OCI-LY1 (cell line): ENCODE measurements around the gene HSF5.

Source experiments
- EZH2 ChIP-seq: fragments of 200-600 bp; sonication (generic), shearing (Covaris generic); IDR thresholded peaks from 2 replicates; pipeline ENCODE4 v1.8.0; 2017; ENCODE audit warnings: borderline replicate concordance, mixed run types, mild to moderate bottlenecking, antibody characterized with exemption, low read length, moderate library complexity, mixed read lengths
- TF ChIP-seq, protein P1 (sequence below): fragments of 200-600 bp; sonication (generic), shearing (Covaris generic); IDR thresholded peaks from 2 replicates; pipeline ENCODE4 v1.5.1; 2017; ENCODE audit warnings: mild to moderate bottlenecking, antibody characterized with exemption, low read length, moderate library complexity, mixed read lengths

DNA sequence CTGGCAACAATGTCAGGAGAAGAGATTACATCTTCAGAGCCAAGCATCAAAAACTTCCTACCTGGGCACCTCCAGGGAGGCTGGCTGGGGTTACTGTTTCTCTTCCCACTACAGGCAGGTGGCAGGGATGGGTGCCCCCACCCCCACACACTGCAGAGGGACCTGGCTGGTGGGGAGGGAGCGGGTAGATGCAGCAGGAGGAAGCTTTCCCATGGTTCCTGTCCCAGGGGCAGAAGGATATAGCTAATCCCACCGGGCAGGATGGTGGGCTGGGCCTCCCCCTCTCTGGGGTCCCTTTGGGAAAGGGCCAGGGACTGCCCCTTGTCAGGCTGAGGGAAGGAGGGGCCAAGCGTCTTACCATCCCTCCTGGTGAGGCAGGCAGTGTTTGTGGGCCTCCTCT lies 42.9 kb upstream of the HSF5 start:
- TF ChIP-seq, protein P1, sequence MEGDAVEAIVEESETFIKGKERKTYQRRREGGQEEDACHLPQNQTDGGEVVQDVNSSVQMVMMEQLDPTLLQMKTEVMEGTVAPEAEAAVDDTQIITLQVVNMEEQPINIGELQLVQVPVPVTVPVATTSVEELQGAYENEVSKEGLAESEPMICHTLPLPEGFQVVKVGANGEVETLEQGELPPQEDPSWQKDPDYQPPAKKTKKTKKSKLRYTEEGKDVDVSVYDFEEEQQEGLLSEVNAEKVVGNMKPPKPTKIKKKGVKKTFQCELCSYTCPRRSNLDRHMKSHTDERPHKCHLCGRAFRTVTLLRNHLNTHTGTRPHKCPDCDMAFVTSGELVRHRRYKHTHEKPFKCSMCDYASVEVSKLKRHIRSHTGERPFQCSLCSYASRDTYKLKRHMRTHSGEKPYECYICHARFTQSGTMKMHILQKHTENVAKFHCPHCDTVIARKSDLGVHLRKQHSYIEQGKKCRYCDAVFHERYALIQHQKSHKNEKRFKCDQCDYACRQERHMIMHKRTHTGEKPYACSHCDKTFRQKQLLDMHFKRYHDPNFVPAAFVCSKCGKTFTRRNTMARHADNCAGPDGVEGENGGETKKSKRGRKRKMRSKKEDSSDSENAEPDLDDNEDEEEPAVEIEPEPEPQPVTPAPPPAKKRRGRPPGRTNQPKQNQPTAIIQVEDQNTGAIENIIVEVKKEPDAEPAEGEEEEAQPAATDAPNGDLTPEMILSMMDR = no peak
- no peak for TF ChIP-seq EZH2
